H1 (cell line): ENCODE data around the gene ADORA1. TPM values are rescaled to one million over a fixed set of nuclear protein-coding genes. Genes with fewer than 3 reads are reported as not detected.

Experiments used
- CREB1 ChIP-seq: IDR thresholded peaks from 2 replicates; pipeline ENCODE4 v1.6.1; 2012; ENCODE audit warnings: inconsistent platforms
- EZH2 ChIP-seq: fragments of 200-600 bp; sonication (generic); IDR thresholded peaks from 2 replicates; pipeline ENCODE4 v1.7.1; 2012; ENCODE audit warnings: low read depth, mild to moderate bottlenecking, moderate library complexity, low read length, inconsistent platforms; ENCODE audit not compliant: severe bottlenecking
- KDM5A ChIP-seq: fragments of 200-600 bp; IDR thresholded peaks from 2 replicates; pipeline ENCODE4 v1.7.1; 2012; ENCODE audit warnings: mild to moderate bottlenecking, low read length, inconsistent platforms, mixed read lengths
- PHF8 ChIP-seq: fragments of 200-600 bp; sonication (generic); conservative IDR thresholded peaks from 2 replicates; pipeline ENCODE4 v1.7.1; 2012; ENCODE audit warnings: low read depth, mild to moderate bottlenecking, inconsistent platforms, low read length, moderate library complexity
- RAD21 ChIP-seq, 2 experiments: IDR thresholded peaks in 1 of 2; conservative IDR thresholded peaks in 1 of 2; 2 replicates each; pipeline ENCODE4 v1.6.1; 2011; ENCODE audit warnings: low read depth in 2 of 2, low read length in 2 of 2, improper control_type of control experiment in 1 of 2, inconsistent platforms in 1 of 2, mild to moderate bottlenecking in 1 of 2, moderate library complexity in 1 of 2
- RBBP5 ChIP-seq: IDR thresholded peaks from 2 replicates; pipeline ENCODE4 v1.7.1; 2012; ENCODE audit warnings: low read depth, mild to moderate bottlenecking, inconsistent platforms, low read length, moderate library complexity, borderline replicate concordance
- RFX5 ChIP-seq: IDR thresholded peaks from 2 replicates; pipeline ENCODE4 v1.6.1; 2011; ENCODE audit warnings: low read depth, low read length, improper control_type of control experiment, borderline replicate concordance
- SAP30 ChIP-seq: fragments of 300-600 bp; sonication (generic); IDR thresholded peaks from 2 replicates; pipeline ENCODE4 v1.7.1; 2012; ENCODE audit warnings: low read length, moderate library complexity, mild to moderate bottlenecking, inconsistent platforms; ENCODE audit not compliant: insufficient read depth, insufficient replicate concordance
- polyA plus RNA-seq, 7 experiments: library from polyadenylated mRNA; depleted of rRNA in 3 of 7; stranded (reverse) in 5 of 7; unstranded in 2 of 7; fragments of >200 nt in 5 of 7; fragments of 200-250 nt in 2 of 7; gene quantifications; 1 replicate in 5 of 7; 2 replicates in 1 of 7; 4 replicates in 1 of 7; pipeline versions ENCODE4 v1.2.1 to v1.2.3, GENCODE V29; 2011 to 2013; ENCODE audit warnings: missing spikeins in 2 of 7, mixed read lengths in 2 of 7
- total RNA-seq: library from RNA; stranded (reverse); fragmentation: NEBNext Ultra II Directional; extraction: Animal tissue kit (Norgen Biotek cat#: 25700); gene quantifications from 2 replicates; pipeline ENCODE4 v1.2.1, GENCODE V29; 2021
- TF ChIP-seq, protein P1 (sequence below): IDR thresholded peaks from 2 replicates; pipeline ENCODE4 v1.6.1; 2011; ENCODE audit warnings: low read depth, mild to moderate bottlenecking, low read length; ENCODE audit not compliant: insufficient read depth

Gene ADORA1
- total and polyA plus RNA-seq, 2 of the 8 experiments (the other 6 are each of a cell fraction or from before 2014, with no cell fraction given) = 3.3 to 6.7 TPM

DNA sequence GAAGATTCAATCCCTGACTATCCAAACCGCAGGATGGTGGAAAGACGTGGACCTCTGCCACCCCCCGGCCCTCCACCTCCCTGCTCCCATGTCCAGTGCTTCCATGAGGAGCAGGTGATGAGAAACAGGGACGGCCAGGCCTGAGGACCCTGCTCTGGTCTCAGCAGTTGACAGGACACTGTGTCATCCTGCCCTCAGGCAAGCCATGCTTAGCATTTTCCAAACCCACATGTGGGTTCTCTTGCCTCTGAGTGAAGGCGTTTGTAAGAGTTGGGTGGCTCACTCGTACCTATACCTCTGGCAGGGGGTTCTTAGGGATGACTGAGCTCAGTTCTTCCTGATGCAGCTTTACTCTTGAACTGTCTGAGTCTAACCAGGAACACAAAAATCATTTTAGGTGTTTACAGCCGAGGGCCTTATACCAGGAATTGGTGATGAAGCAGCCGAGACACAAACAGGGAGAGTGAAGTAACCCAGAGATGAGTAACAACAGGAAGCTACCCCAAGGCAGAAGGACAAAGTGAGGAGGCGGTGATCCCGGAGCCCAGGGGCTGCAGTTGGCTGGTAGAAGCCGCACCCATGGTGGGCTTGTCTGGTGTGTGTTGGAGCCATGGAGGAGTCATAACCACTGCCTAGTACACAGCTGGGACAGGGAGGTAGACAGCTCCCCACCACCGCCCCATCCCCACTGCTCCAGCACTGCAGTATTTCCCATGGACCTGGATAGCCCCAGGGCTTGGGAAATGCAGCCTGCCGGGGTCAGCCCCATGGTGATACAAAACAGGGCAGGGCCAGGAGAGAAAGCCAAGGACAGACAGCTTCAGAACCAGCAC, 26.7 kb downstream of the ADORA1 start (continued):
- TF ChIP-seq SAP30 (no peak), RFX5 (no peak), PHF8 (no peak), RBBP5 (no peak), EZH2 (no peak), RAD21 (IDR thresholded peaks at IDR 0.05 in 1 of 2, conservative IDR thresholded peaks at IDR 0.05 in 1 of 2; ENCODE audit: low read depth in 2 of 2, low read length in 2 of 2) (no peak), KDM5A (no peak), CREB1 (no peak)
- TF ChIP-seq, protein P1, sequence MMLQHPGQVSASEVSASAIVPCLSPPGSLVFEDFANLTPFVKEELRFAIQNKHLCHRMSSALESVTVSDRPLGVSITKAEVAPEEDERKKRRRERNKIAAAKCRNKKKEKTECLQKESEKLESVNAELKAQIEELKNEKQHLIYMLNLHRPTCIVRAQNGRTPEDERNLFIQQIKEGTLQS = no peak
